ENCODE results near the gene NKRF. TPM values are rescaled to one million over a fixed set of nuclear protein-coding genes. Genes with fewer than 3 reads are reported as not detected.
"Not testable (repeated sequence)": the region's sequence is repeated elsewhere in the genome, so short reads cannot be mapped to it uniquely, and the experiment has no call there.

Gene NKRF
- total RNA-seq, 1 experiment from 2014 or later = 9.1 TPM

GRCh38 chrX:119640731-119641170, 34.5 kb upstream of the NKRF start:
- H3F3A ChIP-seq (ENCODE audit: low read length, unreplicated experiment) = no peaks in the 10 kb centered on the region
- H3K9me3 ChIP-seq (ENCODE audit: low read length) = no peaks in the 10 kb centered on the region
- no TSS peak for BruUV-seq (replicated peaks)
- no peaks in the 10 kb centered on the region for H4K20me1 ChIP-seq (ENCODE audit: low read length)
- ChIA-PET CTCF (no interaction called here), POLR2A (ENCODE audit: unreplicated experiment) (no interaction called here)
- no peaks in the 10 kb centered on the region for H3K4me1 ChIP-seq (ENCODE audit: insufficient read depth, low read length)
- no peak overlapping the region for H3K4me2 ChIP-seq (ENCODE audit: low read length)
- H3K9me2 ChIP-seq (replicated peaks; ENCODE audit: low read length) = no peaks in the 10 kb centered on the region
- intact Hi-C loops (cut with micrococcal nuclease) = no loop called here
- H3K79me2 ChIP-seq (ENCODE audit: low read length) = no peaks in the 10 kb centered on the region
- H2AFZ ChIP-seq (ENCODE audit: low read length) = no peak overlapping the region
- H3K27ac ChIP-seq (ENCODE audit: low read length) = no peak overlapping the region
- no peaks in the 10 kb centered on the region for H3K36me3 ChIP-seq (ENCODE audit: low read depth, low read length)
- no peaks in the 10 kb centered on the region for H3K27me3 ChIP-seq (ENCODE audit: low read length)
- DNase-seq = no peak
- TF ChIP-seq EZH2 (IDR thresholded peaks at IDR 0.05; ENCODE audit: low read length, unreplicated experiment) (no peak), EZH2phosphoT487 (IDR thresholded peaks at IDR 0.05; ENCODE audit: borderline replicate concordance, low read length) (no peak), CTCF (conservative IDR thresholded peaks at IDR 0.05; ENCODE audit: low read depth, low read length) (no peak)
- H3K9ac ChIP-seq (ENCODE audit: low read length) = no peak overlapping the region
- no peak for ATAC-seq
- no peak overlapping the region for H3K4me3 ChIP-seq (ENCODE audit: low read length)

GRCh38 chrX:119638725-119639471, 32.7 kb upstream of the NKRF start:
- ATAC-seq = no peak
- Histone ChIP-seq H3K27ac (ENCODE audit: low read length) (no peak overlapping the region), H3K4me3 (ENCODE audit: low read length) (no peak overlapping the region), H3K9ac (ENCODE audit: low read length) (no peak overlapping the region), H3F3A (ENCODE audit: low read length, unreplicated experiment) (no peaks in the 10 kb centered on the region), H3K4me2 (ENCODE audit: low read length) (no peak overlapping the region), H3K9me2 (replicated peaks; ENCODE audit: low read length) (no peaks in the 10 kb centered on the region), H3K36me3 (ENCODE audit: low read depth, low read length) (no peaks in the 10 kb centered on the region), H4K20me1 (ENCODE audit: low read length) (no peaks in the 10 kb centered on the region), H3K79me2 (ENCODE audit: low read length) (no peaks in the 10 kb centered on the region), H2AFZ (ENCODE audit: low read length) (no peak overlapping the region), H3K9me3 (ENCODE audit: low read length) (no peaks in the 10 kb centered on the region), H3K27me3 (ENCODE audit: low read length) (no peaks in the 10 kb centered on the region), H3K4me1 (ENCODE audit: insufficient read depth, low read length) (no peaks in the 10 kb centered on the region)
- CTCF ChIA-PET = no interaction called here
- intact Hi-C loops (cut with micrococcal nuclease) = no loop called here
- TF ChIP-seq EZH2phosphoT487 (IDR thresholded peaks at IDR 0.05; ENCODE audit: borderline replicate concordance, low read length) (no peak), CTCF (conservative IDR thresholded peaks at IDR 0.05; ENCODE audit: low read depth, low read length) (no peak), EZH2 (IDR thresholded peaks at IDR 0.05; ENCODE audit: low read length, unreplicated experiment) (no peak)
- POLR2A ChIA-PET (ENCODE audit: unreplicated experiment) = no interaction called here
- no TSS peak for BruUV-seq (replicated peaks)
- peak; percentile 3 for DNase-seq

GRCh38 chrX:119637421-119637820, 31.2 kb upstream of the NKRF start:
- H3K27ac ChIP-seq (ENCODE audit: low read length); CTCF ChIA-PET; BruUV-seq (replicated peaks); H3K4me1 ChIP-seq (ENCODE audit: insufficient read depth, low read length); H3K36me3 ChIP-seq (ENCODE audit: low read depth, low read length); H3F3A ChIP-seq (ENCODE audit: low read length, unreplicated experiment); ATAC-seq; H3K4me2 ChIP-seq (ENCODE audit: low read length); H3K27me3 ChIP-seq (ENCODE audit: low read length); POLR2A ChIA-PET (ENCODE audit: unreplicated experiment); H4K20me1 ChIP-seq (ENCODE audit: low read length); intact Hi-C loops (cut with micrococcal nuclease); H3K9me2 ChIP-seq (replicated peaks; ENCODE audit: low read length); H3K4me3 ChIP-seq (ENCODE audit: low read length); H3K9me3 ChIP-seq (ENCODE audit: low read length); H3K79me2 ChIP-seq (ENCODE audit: low read length); DNase-seq; H3K9ac ChIP-seq (ENCODE audit: low read length); H2AFZ ChIP-seq (ENCODE audit: low read length): not testable (repeated sequence)

Measured in PC-3 (cell line).